ENCODE data around the gene ADAMTS10.

The ADAMTS10 gene

GRCh38 chr19:8544168-8544567, 66.3 kb downstream of the ADAMTS10 start:
- no peak for TF ChIP-seq CTCF (IDR thresholded peaks at IDR 0.05; ENCODE audit: low read depth, low read length, missing control alignments)
- no peak for DNase-seq
- H3K27ac ChIP-seq, result no peak overlapping the region
- H3K27me3 ChIP-seq (replicated peaks), result no peaks in the 10 kb centered on the region
- H3K4me3 ChIP-seq (ENCODE audit: low read depth, low read length), result no peak overlapping the region
- in situ Hi-C loops (cut with HindIII; ENCODE audit: low pct_ligation_motif_present, low sequenced_read_pairs), result no loop called here
- H3K36me3 ChIP-seq (replicated peaks), result no peaks in the 10 kb centered on the region

- Histone ChIP-seq H3K4me3 (ENCODE audit: low read depth, low read length) (no peak overlapping the region), H3K36me3 (replicated peaks) (no peaks in the 10 kb centered on the region), H3K27me3 (replicated peaks) (no peaks in the 10 kb centered on the region), H3K27ac (no peak overlapping the region)
- in situ Hi-C loops (cut with HindIII; ENCODE audit: low pct_ligation_motif_present, low sequenced_read_pairs), result no loop called here
- no peak for DNase-seq
- no peak for TF ChIP-seq CTCF (IDR thresholded peaks at IDR 0.05; ENCODE audit: low read depth, low read length, missing control alignments)
Measured at GRCh38 chr19:8539621-8540149, 70.8 kb downstream of the ADAMTS10 start.

- Histone ChIP-seq H3K27ac (no peak overlapping the region), H3K4me3 (ENCODE audit: low read depth, low read length) (no peak overlapping the region), H3K27me3 (replicated peaks) (no peaks in the 10 kb centered on the region), H3K36me3 (replicated peaks) (no peaks in the 10 kb centered on the region)
- in situ Hi-C loops (cut with HindIII; ENCODE audit: low pct_ligation_motif_present, low sequenced_read_pairs), result no loop called here
- TF ChIP-seq CTCF (IDR thresholded peaks at IDR 0.05; ENCODE audit: low read depth, low read length, missing control alignments), result no peak
- DNase-seq, result no peak
Measured at GRCh38 chr19:8537099-8537498, 73.4 kb downstream of the ADAMTS10 start.

- no peaks in the 10 kb centered on the region for H3K27me3 ChIP-seq (replicated peaks)
- no peak overlapping the region for H3K27ac ChIP-seq
- no peak overlapping the region for H3K4me3 ChIP-seq (ENCODE audit: low read depth, low read length)
- in situ Hi-C loops (cut with HindIII; ENCODE audit: low pct_ligation_motif_present, low sequenced_read_pairs), result no loop called here
- TF ChIP-seq CTCF (IDR thresholded peaks at IDR 0.05; ENCODE audit: low read depth, low read length, missing control alignments), result no peak
- H3K36me3 ChIP-seq (replicated peaks), result no peaks in the 10 kb centered on the region
- DNase-seq, result no peak
Measured at GRCh38 chr19:8536282-8536681, 74.2 kb downstream of the ADAMTS10 start.

GRCh38 chr19:8532225-8532624, 78.3 kb downstream of the ADAMTS10 start:
- Histone ChIP-seq H3K36me3 (replicated peaks) (no peaks in the 10 kb centered on the region), H3K27me3 (replicated peaks) (no peaks in the 10 kb centered on the region), H3K4me3 (ENCODE audit: low read depth, low read length) (no peak overlapping the region), H3K27ac (no peak overlapping the region)
- DNase-seq, result no peak
- in situ Hi-C loops (cut with HindIII; ENCODE audit: low pct_ligation_motif_present, low sequenced_read_pairs), result no loop called here
- no peak for TF ChIP-seq CTCF (IDR thresholded peaks at IDR 0.05; ENCODE audit: low read depth, low read length, missing control alignments)

- H3K27me3 ChIP-seq (replicated peaks), result no peaks in the 10 kb centered on the region
- no peak for TF ChIP-seq CTCF (IDR thresholded peaks at IDR 0.05; ENCODE audit: low read depth, low read length, missing control alignments)
- no peak for DNase-seq
- H3K4me3 ChIP-seq (ENCODE audit: low read depth, low read length), result no peak overlapping the region
- H3K27ac ChIP-seq, result no peak overlapping the region
- no peaks in the 10 kb centered on the region for H3K36me3 ChIP-seq (replicated peaks)
- in situ Hi-C loops (cut with HindIII; ENCODE audit: low pct_ligation_motif_present, low sequenced_read_pairs), result no loop called here
Measured at GRCh38 chr19:8531470-8531869, 79.0 kb downstream of the ADAMTS10 start.

Measured in brain microvascular endothelial cell (primary cell).